Measurements from ENCODE around the gene KIAA0825.

KIAA0825 gene

GRCh38 chr5:94508461-94509148 is 109.8 kb downstream of the KIAA0825 start:
- no peak for DNase-seq

- no peak for DNase-seq
Observed at GRCh38 chr5:94505327-94506068, 112.9 kb downstream of the KIAA0825 start.

- DNase-seq = no peak
Observed at GRCh38 chr5:94503677-94504076, 114.7 kb downstream of the KIAA0825 start.

- DNase-seq = no peak
Observed at GRCh38 chr5:94501365-94501764, 117.0 kb downstream of the KIAA0825 start.

GRCh38 chr5:94499806-94500205 is 118.6 kb downstream of the KIAA0825 start:
- no peak for DNase-seq

DNA sequence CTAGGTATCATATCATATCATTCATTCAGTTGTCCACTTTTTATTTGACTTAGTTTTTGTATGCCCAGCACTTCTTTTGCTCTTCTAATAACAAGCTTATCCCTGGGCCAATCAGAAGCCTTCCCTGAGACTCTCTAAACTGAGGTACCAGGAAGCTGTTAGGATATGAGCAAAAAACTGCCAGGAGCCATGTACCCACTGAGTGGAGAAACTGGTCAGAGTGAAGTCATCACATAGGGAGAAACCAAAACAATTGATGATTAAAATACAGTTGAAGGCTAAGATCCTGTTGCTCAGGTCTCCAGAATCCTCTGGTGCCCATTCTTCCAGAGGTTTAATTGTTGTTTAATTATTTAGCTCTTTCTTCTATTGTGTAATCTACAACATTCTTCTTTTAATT is 120.2 kb downstream of the KIAA0825 start:
- DNase-seq = no peak

DNA sequence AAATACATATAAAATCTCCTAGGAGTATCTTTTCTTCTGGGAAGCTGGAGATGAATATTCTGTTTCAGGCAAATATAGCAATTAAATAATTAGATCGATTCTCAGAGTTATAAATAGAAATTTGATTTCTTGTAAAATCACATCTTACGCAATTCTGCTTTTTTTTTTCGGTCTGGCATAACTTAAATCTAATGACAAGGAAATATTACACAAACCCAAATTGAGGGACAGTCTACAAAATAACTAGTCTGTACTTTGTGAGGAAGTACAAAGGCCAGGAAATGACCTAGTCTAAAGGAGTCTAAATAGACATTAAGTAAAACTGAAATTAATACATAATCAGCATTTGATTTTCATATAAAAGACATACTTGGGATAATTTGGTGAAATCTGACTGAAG is 133.3 kb downstream of the KIAA0825 start:
- DNase-seq = no peak

- no peak for DNase-seq
Observed at GRCh38 chr5:94481059-94481458, 137.3 kb downstream of the KIAA0825 start.

DNA sequence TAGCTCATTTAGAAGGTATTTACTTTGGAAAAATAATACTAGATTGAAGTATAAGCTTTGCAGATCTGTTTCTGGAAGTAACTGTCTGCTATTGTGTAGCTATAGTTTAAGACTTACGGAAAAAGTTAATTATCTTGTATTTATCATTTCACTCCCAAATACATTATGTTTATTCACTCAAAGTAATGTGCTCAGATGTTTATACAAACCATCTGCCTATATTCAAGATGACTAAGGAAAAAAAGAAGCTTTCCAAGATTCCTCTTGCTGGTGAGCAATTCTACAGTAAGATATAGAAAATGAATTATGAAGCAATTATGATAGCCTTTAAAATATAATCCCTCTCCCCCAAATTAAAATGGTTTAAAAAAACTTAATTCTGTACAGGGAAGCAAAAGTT is 137.9 kb downstream of the KIAA0825 start:
- no peak for DNase-seq

DNA sequence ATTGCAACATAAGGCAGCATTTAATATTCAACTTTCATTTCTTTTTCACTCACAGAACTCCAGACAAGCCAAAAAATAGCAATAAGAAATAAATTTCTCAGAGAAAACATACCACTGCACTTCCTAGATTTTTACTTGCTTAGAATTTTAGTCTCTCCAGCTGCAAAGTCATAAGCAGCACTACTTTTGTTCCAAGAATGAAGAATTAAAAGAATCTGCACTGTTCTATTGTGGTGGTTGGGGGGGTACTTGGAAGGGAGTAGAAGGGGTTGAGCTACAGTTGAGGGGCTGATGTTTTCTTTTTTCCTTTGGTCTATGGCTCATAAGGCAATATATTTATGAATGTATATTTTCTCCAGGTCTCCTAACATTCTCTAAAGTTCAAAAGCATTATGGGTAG is 144.5 kb downstream of the KIAA0825 start:
- no peak for DNase-seq

DNA sequence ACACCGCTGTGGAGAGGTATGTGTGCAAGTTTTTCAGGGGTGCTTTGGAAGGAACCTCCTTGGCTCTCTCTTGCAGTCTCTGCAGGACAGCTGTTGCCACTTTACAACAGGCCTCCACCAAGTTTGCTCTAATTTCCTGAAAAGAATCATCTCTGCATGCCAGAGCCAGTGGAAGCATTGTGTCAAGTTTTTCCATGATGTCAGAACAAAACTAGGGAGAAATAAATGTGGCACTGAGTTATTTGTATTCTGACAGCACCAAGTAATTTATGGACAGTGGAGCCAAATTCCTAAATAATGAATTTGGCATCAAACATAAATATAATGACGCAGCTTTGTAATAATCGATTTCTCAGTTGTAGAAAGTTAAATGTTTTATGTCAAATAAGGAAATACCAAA is 146.9 kb downstream of the KIAA0825 start:
- no peak for DNase-seq

DNA sequence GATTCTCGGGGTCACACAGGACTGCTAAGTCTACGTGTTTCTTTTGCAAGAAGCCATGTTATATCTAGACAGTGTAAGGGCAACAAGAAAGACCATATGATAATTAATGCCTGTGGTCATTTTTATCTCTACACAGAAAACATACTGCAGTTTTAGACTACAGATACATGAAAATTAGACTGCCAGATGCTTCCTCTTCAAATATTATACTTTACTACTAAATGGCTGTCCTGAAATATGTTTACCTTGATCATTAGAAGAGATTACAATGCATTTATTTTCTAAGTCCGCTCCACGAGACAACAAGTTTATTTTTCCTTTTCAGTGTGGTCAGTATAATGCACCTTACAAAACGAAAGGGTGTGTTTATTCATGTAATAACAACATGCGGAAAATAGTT is 147.6 kb downstream of the KIAA0825 start:
- no peak for DNase-seq

DNA sequence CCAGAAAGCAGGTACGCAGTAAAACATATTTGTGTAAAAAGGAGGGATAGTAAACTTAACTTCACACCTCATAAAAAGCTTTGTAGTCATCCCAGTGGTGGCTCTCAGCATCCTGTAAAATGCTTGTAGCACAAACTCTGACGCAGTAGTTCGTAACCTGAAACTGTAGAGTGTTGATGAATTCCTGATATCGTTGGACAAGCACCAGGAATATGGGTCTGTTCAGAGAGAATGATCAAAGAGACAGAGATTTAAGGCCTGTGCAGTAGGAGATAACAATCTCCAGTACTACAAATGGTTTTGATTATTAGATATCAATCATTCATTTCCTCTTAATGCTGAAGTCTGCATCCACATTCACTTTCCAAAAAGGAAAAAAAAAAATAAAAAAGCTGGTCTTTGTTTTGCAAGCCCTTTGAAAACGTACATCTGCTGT is 148.5 kb downstream of the KIAA0825 start:
- DNase-seq = no peak

DNA sequence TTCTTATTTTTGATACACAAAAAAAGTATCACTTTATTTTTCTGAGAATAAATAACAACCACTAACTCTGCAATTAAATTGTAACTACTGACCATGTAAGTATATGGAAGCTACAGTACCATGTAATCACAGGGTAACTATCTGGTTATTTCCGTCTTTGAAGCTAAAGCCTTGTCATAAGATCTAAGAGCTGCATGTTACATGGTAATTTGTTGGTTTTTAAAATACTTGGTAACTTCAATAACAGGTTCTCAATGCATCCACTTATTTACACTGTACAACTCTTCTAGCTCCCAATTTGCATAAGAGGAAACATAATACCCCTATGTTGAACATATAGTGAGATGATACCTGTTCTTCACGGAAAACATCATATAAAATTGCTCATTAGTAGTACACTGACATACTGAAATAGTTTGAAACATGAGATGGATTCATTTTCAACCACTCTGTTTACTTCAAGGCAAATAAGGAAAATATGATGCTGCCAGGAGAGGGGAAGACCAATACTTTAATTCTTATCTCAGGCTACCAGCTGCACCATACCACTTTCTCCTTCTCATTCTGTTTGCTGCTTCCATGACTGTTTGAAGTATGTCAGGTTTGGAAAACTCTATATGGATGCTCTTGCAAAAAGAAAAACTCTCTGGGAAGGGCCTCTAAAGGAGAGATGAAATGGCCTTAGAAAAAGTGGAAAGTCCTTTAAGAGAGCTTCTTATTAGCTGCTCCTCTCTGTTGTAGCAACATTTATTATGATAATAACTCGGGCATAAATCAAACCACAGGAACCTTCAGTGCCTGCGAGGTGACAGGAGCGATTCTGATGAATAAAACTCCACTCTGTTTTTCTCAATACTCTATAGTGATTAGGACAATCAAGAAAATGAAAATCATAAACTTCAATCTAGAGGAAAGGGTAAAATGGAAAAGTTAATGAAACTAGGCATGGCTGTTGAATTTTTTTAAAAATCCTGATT is 150.2 kb downstream of the KIAA0825 start:
- DNase-seq = no peak

- DNase-seq = no peak
Observed at GRCh38 chr5:94467346-94467953, 151.0 kb downstream of the KIAA0825 start.

DNA sequence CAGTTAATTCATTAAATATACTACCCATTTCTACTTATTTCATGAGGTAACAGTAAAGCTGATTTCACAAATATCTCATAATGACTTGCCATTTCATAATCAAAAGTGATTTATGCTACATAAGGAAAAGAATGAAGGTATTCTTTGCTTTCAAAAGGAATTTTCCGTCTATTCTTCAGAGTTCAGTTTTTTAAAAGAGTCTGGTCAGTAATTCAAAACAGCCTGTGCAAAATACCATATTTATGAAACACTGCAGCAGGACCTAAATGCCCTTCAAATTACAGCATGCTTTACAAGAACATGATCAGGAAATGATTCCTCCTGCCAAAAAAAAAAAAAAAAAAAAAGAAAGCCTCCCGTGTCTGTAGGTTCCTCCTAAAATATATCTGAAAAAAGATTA is 154.7 kb downstream of the KIAA0825 start:
- no peak for DNase-seq

- DNase-seq = no peak
Observed at GRCh38 chr5:94461131-94461530, 157.3 kb downstream of the KIAA0825 start.

- DNase-seq = no peak
Observed at GRCh38 chr5:94459915-94460314, 158.5 kb downstream of the KIAA0825 start.

DNA sequence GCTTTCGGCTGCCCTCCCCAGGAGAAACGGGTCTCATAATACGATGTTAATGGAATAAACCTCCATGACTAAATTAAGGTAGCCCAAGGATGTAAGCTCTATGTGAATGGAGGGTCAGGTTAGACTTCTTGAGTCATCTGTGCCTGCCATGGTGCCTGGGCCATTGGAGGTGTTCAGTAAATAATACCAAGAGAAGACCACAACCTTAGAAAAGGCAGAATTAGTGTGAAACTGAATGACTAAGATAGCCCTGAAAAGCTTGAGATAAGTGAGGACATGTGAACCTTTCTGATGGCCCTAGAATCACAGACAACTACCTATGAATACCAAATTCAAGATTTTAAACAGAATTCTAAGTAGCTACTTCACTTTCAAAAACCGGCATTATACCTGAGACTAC is 160.6 kb downstream of the KIAA0825 start:
- DNase-seq = no peak

- no peak for DNase-seq
Observed at GRCh38 chr5:94445726-94446125, 172.7 kb downstream of the KIAA0825 start.

DNA sequence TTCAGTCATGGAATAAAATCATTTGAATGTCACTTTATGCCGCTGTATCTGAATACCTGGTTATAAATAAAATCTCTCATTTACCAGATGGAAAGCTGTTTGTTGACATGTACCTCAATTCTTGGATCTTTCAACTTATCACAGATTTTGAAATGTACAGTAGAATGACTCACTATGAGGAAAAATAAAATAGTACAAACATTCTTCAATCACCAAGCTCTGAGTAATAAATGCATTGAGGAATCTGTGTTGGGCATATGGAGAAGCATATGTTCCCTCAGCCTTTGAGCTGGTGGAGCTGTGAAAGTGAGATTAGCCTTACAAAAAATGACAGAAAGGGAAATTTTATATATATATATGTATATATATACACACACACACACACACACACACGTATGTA is 175.4 kb downstream of the KIAA0825 start:
- no peak for DNase-seq

DNA sequence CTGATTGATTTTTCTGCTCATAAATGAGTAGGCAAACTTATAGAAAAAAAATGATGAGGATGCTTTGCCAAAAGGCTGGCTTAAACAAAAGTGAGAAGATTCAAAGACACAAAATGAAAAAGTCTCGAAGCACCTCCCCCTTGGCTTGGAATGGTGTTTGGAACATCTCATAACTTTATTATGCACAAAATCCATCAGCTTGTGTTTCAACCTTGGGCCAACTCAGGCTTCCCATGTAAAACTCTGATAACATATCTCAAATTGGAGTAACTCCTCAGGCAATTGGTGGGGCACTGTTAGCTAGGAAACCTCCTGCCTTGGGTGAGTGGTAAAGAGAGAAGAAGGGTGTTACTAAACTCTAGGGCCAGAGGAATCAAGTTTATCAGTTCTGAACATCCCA is 176.3 kb downstream of the KIAA0825 start:
- no peak for DNase-seq

DNA sequence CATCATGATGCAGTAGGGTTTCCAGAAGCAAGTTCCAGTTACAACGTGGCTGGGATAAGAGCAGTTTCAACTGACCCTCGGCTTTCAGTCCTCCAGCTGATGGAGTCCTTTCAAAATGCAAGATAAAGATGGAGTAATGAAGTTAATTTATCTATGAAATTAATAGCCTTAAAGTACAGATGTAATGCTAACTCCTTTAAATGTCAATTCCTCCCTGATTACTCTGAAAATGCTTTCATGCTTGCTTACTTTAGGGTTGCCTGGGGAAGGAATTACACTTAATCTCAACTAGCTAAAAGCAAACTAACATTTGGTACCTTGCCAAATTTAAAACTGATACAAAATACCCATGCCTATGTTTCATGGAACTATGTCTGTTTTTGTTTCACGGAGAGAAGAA is 178.4 kb downstream of the KIAA0825 start:
- DNase-seq = no peak
